ENCODE results near the gene LCA5.
"Not testable (repeated sequence)": the region's sequence is repeated elsewhere in the genome, so short reads cannot be mapped to it uniquely, and the experiment has no call there.

LCA5 gene

DNA sequence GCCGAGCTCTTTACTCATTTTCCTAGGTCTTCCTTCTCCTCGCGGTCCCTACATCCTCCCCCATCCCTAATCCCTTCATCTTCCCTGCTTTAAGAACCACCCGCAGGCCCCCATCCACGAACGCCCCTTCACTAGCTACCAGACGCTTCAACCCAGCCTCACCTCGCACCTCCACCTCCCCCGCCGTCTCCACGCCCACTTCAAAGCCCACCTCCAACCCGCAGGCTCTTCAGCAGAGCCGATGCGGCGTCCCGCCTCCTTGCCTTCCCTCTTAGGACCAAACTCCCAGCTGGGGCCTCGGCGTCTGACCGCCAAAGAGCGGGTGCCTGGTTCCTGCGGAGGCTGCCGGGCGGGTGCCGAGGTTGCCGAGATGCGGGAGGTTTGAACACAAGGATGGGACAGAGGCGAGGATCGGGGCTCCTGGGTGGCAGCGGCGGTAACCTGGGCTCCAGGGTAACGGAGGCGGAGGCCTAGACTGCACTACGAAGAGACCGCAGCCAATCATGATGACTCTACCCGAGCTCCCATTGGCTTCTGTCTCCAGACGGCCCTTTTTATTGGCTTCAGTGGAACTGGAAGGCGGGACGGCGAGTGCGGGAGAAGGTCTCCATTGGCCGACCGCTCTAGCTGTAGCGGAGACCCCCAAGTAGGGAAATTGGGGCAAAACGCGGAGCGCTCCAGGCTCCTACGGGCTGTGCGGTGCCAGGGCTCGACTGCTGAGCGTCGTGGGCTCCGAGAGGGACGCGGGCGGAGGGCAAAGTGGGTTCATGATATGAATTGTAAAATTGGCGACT lies at the start of gene LCA5:
LCA5 (minus strand) TSS at position 477 of the 794 bp plus-strand sequence. CDS start 18,536 bp downstream, outside the sequence.
- in situ Hi-C loops (cut with MboI; ENCODE audit: low sequenced_read_pairs) = no loop called here

DNA sequence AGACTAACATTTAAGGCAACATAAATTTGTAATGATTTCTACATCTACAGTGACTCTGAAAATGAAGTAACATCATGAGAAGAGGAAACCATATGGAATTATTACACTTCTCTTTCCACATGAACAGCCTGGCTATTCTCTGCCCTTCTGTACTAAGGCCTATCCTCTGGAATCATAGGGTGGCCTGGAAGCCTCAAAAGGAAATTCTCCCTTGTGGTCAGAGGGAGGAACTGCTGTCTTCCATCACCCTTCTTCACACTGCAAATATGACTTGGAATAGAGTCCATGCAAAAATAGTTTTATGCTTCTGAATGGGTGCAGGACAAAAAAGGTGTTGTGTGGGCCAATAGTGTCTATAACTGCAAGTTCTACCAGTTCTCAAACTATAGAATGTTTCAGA lies 49.3 kb upstream of the LCA5 start:
- in situ Hi-C loops (cut with MboI; ENCODE audit: low sequenced_read_pairs) = no loop called here

DNA sequence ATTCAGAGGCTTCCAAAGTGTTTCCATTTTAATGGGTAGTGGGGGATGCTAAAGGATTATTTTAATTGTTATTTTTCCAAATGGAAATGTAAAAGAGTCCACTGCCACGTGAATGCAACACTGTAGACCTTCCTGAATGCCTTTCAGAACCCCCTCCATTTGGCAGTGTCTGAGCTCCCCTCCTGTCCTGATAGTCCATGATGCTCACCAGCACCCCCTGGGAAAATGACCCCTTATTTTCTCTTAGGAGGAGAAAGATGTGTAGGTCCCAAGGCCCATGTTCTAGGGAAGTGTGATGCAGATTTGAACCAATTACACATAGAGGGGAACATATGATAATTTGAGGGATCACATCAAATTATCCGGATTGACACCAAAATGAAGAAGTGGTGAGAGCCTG lies 47.1 kb upstream of the LCA5 start:
- in situ Hi-C loops (cut with MboI; ENCODE audit: low sequenced_read_pairs) = no loop called here

DNA sequence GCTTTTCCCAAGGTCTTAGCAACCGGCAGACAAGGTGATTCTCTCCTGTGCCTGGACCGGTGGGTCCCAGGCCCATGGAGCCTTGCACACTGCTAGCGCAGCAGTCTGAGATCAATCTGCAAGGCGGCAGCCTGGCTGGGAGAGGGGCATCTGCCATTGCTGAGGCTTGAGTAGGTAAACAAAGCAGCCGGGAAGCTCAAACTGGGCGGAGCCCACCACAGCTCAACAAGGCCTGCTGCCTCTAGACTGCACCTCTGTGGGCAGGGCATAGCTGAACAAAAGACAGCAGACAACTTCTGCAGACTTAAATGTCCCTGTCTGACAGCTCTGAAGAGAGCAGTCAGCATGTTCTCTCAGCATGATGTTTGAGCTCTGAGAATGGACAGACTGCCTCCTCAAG lies 40.7 kb upstream of the LCA5 start:
- in situ Hi-C loops (cut with MboI; ENCODE audit: low sequenced_read_pairs) = not testable (repeated sequence)

DNA sequence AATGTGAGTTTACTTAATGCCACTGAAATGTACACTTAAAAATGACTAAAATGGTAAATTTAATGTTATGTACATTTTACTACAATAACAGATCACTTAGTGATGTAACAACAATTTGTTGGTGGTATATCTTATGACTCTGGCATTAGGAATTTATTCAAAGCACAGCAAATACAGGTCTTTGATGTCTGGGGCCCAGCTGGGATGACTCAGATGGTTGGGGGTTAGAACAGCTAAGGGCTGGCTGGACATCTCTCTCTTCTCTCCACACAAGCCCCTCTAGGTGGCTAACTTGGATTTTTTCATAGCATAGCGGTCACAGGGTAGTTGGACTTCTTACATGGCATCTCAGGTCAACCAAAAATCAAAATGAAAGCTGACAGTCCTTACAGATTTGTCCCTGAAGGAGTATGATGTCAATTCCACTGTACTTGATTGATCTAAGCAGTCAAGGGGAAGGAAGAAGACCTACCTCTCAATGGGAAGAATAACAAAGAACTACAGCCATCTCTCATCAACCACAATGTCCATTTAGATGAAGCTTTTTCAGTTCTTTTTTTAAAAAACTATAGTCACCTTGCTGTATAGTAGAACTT lies 37.5 kb upstream of the LCA5 start:
- in situ Hi-C loops (cut with MboI; ENCODE audit: low sequenced_read_pairs) = no loop called here

DNA sequence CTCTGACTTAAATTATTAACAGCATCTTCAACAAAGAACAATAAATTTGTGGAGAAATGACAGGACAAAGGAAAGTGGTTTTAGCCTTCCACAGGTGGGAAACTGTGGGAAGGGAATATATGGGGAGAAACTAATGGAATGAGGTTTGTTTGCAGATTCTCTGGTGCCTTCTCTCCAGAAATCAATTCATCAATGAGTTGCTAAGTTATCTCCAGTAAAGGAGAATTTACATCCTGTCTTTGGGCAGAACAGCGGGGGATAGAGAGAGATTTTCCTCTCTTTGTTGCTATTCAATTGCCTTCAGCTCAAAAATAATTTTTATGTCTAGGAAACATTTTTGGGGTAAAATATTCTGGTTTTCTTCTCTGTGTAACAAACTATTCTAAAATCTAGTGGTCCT lies 36.9 kb upstream of the LCA5 start:
- in situ Hi-C loops (cut with MboI; ENCODE audit: low sequenced_read_pairs) = no loop called here

DNA sequence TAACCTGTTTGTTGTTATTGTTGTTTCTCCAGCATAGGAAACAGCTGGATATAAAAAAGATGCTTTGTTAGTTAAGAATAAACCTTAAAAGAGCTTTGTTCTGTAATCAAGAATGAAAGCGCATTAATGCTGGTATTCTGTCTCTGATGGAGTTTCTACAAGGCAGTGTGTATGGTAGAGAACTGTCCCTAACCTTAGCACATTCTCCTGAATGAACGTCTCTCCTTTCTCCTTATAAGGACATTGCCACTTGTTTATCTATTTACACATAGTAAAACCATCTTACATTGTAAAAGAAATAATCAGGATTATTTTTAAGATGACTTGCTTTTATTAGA lies 33.8 kb upstream of the LCA5 start:
- in situ Hi-C loops (cut with MboI; ENCODE audit: low sequenced_read_pairs) = no loop called here

DNA sequence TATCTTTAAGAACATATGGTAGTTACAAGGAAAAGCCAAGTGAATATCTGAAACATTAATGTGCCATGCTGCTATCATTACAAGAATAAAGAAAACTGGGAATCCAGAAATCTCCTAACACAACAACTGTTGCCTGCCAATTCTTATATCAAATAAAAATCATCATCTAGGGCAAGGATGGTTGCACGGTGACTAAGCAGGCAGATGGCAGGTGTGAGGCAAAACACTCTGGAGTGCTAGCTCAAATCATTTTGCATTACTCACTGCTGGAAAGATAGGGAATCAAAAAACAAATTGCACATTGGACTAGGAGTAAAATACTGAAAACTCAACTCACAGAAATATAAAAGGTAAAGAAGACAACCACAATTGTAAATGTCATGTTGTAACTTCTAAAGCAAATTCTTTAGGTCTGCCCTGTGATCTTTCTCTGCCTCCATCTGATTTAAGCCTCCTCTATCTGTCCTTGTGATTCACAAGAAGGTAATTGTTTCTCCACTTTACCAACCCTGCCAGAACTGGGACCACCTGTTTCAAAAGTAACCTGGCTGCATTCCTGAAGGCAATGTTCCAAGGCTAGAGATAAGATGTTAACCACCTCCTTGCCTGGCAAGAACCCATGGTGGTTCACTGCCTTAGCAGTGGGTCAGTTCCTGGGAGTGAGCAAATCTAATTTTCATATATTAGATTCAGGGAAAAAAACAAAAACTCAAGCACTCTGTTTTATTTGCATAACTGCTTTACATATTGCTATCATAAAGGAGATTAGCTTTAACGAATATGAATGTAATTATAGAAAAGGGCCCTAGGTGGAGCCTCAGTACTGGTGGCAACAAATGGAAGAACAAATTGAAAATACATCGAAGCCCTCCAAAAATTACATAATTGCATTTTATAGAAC lies 33.1 kb upstream of the LCA5 start:
- in situ Hi-C loops (cut with MboI; ENCODE audit: low sequenced_read_pairs) = no loop called here

DNA sequence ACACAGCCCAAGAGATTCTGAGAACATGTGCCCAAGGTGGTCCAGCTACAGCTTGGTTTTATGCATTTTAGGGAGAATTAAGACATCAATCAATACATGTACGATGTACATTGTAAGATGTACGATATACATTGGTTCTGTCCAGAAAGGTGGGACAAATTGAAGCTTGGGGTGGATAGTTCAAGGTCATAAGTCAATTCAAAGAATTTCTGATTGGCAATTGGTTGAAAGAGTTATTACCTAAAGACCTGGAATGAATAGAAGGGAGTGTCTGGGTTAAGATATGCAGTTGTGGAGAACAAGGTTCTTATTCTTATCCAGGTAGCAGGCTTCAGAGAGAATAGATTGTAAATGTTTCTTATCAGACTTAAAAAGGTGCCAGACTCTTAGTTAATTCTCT lies 31.8 kb upstream of the LCA5 start:
- in situ Hi-C loops (cut with MboI; ENCODE audit: low sequenced_read_pairs) = no loop called here

DNA sequence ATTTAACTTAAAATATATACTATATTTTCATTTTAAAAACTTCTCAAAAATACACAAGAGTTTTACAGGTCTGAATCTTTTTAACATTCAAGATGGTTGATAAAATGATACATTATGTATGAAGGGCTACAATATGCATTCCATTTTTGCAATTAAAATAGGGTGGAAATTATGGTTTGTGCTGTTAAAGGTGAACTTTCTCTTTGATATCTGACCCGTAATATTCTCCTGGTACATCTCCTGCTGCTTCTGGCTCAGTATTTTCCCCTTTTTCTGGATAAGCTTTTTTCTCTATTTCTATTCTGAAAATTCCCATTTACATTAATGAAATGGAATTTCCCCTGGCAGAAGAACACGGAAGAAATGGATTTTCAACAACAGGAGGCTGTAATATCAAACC lies 27.4 kb upstream of the LCA5 start:
- in situ Hi-C loops (cut with MboI; ENCODE audit: low sequenced_read_pairs) = no loop called here

DNA sequence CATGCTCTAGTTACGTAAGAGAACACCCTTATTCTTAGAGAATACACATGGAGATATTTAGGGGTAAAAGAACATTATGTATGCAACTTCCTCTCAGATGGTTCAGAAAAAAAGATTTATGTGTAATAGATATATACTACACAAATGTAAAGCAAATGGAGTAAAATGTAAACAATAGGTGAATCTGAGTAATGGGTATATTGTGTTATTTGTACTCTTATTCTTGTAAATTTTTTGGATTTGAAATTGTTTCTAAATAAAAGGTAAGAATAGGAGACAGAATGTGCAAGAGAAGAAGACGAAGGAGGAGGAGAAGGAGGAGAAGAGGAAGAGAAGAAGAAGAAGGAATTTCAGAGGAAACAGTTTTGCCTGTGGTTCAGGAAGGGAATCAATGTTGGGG lies 22.5 kb upstream of the LCA5 start:
- in situ Hi-C loops (cut with MboI; ENCODE audit: low sequenced_read_pairs) = no loop called here

DNA sequence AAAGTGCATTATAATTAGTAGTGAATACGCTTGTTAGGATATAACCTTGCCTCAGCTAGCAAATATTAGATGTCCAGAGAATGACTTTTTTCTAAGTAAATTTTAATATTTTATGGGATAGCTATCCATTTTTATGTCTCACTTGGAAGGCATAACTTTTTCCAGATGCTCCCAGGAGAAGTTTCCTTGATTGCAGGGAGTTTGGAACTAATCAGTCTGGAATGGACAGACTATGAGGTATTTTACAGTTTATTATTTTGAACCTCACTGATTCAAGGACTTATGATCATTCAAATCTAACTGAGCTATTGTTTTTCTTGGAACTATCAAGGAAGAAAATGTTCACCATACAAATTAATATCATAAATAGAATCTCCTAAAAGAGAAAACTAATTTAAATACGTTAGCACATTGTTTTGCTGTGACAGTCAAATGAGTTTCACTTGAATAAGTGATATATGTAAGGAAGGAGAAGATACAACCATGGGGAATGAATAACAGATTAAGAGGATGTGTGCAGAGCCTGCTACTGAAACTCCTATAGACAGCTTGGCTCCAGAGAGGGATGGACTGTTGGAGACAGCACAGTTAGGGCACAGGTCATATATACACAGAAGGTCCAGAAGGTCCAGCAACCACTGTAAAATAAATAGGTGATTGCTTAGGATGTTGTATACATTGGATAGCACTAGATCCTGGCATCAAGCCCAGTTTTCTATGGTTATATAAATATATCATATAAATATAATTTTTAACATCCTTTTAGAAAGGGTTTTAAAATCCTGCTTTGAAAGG lies 20.6 kb upstream of the LCA5 start:
- in situ Hi-C loops (cut with MboI; ENCODE audit: low sequenced_read_pairs) = no loop called here

DNA sequence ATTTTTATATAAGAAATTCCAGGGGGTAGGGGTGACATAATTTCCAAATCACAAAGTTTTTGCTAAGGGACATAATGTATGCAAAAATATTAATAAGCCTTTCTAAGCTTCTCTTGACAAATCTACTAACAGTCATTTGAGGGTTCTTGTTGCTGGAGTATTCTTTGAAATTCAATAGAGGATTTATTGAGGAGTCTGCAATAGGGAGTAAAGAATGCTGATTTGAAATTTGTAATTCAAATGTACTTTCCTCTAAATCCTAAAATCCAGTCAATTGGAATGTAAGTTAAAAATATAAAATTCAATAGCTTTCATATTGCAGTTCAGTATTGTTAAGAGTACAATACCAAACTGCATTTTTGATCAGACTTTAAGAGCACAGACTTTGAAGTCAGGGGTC lies 17.1 kb upstream of the LCA5 start:
- in situ Hi-C loops (cut with MboI; ENCODE audit: low sequenced_read_pairs) = no loop called here

DNA sequence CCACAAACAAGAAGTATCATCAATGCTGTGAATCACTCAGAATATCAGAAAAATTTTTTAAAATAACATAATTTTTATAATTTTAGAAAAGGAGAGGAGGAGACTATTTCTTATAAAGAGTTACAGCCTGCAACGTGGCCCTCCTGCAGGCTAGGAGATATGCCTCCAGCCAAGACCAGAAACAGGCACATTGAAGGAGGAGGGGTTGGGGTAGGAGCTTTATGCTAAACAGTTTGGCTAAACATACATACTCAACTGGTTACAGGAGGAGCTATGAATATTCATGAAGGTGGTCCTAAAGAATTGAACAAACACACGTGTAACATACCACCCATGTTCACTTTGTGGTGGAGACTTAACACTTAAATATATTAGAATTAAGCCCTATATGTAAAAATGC lies 14.2 kb upstream of the LCA5 start:
- in situ Hi-C loops (cut with MboI; ENCODE audit: low sequenced_read_pairs) = no loop called here

DNA sequence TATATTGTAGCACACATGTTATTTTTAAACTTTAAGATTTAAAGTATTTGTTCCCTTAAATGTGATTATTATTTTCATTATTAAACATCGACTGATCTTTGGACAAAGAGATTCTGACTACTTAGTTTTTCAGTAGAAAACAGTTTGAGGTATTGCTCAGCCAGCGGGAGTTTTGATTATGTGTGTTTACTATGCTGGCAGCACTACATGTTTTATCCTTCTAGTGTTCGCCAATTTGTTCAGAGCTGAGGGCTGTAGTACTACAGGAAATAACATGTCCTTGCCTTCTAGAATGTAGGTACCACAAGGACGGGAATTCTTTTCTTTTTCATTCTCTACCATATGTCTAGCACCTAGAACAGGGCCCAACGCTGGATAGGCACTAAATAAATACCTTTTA lies 11.1 kb upstream of the LCA5 start:
- in situ Hi-C loops (cut with MboI; ENCODE audit: low sequenced_read_pairs) = no loop called here

DNA sequence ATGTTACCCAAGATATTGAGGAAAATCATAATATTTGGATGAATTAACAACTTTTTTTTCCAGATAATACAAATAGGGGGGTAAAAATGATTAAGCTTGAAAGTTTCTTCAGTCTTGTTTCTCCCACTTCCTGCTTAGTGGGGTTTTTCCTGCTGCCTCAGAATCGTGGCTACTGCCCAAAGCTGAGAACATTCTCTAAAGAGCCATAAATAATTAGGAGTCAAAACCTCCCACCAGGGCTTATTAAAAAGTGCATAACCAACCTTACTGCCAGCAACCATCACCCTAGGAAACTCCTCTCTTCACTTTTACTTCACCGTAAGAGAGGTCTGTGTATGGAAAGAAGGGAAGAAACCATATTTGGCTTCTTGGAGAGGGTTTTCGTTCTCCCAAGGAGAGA lies 9.0 kb upstream of the LCA5 start:
- in situ Hi-C loops (cut with MboI; ENCODE audit: low sequenced_read_pairs) = no loop called here

DNA sequence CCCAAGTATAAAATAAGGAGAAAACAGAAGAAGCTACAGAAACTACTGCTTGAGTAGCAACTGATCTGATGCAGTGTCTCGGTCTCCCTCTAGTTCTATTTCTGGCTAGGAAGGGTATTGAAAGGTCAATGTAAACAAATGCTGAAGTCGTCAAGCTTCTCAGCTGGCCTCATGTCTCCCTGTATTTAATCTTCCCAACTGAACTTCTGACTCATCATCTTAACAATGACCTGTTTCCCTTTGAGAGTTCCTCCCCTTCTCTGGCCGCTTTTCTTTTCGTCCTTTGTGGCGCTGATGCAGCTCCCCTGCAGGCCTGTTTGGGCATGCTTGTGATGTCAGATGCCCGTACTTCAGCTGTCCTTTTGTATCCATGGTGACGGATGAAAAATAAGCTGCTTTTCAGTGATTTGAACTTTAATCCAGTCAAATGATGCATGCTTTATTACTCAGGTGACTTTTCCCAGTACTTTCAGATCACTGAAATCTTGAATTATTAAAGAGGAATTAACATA lies 7.8 kb upstream of the LCA5 start:
- in situ Hi-C loops (cut with MboI; ENCODE audit: low sequenced_read_pairs) = no loop called here

DNA sequence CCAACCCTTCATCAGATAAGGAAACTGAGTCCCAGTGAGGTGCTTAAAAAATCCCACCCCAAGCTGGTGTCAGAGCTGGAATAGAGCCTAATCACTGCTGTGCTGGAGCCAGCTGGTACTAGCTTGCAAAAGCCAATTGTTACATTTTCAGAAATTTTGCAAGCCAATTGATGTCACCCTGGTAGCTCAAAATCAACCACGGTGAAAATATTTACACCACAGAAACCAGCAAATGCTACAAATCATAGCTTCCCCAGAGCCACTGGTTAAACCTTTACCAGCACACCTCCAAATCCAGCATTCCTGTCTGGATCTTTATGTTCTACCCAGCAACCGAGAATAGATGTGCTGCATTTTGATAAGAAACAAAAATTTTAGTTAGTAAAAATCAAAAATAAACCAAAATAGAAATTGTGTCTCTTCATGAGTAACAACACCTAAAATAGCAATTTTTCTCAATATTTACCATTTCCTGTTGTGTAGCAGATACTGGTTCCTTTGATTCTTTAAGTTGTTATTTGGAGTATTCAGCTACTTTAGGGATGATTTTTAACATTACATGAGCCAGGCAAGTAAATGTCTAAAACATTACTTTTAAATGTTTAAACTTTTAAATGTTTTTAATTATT lies 7.2 kb upstream of the LCA5 start:
- in situ Hi-C loops (cut with MboI; ENCODE audit: low sequenced_read_pairs) = no loop called here

DNA sequence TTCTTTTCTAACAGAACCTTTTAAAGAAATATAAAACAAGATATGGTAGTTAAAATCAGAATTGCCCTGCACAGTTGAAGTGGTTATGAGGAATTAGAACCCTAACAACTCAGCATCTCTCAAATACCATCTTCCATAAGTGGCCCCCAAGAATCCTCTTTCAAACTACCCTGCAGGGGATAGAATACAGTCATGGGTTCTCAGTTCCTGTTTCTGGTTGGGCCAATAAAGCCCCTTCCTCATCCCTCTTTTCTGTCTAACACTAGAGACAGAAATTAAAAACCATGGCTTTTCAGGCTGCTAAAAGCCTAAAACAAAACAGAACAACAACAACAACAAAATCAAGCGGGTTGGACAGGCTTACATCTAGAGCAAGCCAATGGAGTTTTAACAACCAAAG lies 6.7 kb upstream of the LCA5 start:
- in situ Hi-C loops (cut with MboI; ENCODE audit: low sequenced_read_pairs) = no loop called here

DNA sequence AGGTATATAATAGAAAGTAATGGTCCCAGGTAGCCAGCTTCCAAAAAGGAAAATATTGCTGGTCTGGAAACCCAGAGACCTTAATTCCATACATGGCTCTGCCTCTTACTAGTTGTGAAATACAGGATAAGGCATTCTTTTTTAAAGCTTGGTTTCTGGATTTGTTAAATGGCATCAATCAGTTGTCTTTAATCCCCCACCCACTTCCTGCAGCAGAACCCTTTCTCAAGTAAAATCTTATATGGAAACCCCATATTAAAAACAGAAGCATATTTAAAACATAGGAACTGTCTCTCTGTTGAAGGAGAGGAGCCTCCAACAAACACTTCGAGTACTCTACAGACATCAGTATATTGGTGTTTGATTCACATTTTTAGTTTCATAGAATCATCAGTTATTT lies 6.2 kb upstream of the LCA5 start:
- in situ Hi-C loops (cut with MboI; ENCODE audit: low sequenced_read_pairs) = no loop called here
